GM19372 (cell line): ENCODE measurements around the gene TRA2A.
"Not testable (repeated sequence)": the region's sequence is repeated elsewhere in the genome, so short reads cannot be mapped to it uniquely, and the experiment has no call there.

Experiments
- ATAC-seq: cut with Tn5 transposase; IDR thresholded peaks from one replicate; pipeline ENCODE4 v1.9.1; 2021; ENCODE audit warnings: mild to moderate bottlenecking, low read depth, moderate library complexity; ENCODE audit not compliant: unreplicated experiment

TRA2A gene

DNA sequence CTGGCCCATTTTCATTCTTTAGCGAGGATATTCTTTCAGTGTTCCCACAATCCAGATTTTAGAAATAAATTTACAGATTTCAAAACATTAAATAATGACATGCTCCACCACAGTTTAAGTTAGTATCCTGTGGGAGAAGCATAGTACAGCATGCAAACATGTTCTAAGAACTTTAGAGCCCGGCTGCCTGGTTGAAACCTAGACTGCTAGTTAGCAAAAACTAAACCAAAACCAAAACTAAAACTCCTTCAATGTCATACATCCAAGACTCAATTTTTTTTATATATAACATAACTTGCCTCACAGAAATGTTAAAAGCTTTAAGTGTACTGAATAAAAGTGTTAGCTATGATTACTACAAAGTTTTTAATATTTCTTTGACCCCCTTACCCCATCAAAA is 17.0 kb downstream of the TRA2A start:
- ATAC-seq, result no peak

DNA sequence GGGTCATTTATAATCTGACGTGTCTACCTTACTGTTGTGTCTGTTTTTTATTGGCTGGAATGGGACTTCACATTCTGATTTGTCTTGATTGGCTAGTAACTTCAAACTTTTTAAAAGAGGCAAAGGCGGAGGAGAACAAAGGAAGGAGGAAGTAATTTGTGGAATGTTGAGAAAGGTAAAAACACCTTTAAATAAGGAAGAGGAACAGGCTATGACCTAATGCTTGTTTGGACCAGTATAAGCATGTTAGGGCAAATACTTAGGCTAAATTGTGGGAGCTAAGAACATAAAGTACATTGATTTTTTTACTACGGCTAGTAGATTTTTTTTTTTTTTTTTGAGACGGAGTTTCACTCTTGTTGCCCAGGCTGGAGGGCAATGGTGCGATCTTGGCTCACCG is 18.0 kb downstream of the TRA2A start:
- ATAC-seq, result not testable (repeated sequence)

DNA sequence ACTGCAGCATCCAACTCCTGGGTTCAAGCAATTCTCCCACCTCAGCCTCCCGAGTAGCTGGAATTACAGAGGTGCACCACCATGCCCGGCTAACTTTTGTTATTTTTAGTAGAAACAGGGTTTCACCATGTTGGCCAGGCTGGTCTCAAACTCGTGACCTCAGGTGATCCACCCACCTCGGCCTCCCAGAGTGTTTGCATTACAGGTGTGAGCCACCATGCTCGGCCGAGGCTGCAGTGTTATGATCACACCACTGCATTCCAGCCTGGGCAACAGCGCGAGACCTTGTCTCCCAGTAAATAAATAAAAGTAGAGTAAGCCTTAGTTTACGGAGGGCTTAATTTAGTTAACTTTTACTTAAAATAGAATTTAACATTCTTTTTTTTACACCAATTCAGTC is 37.8 kb downstream of the TRA2A start:
- no peak for ATAC-seq

- no peak for ATAC-seq
Observed at GRCh38 chr7:23491502-23491901, 40.3 kb downstream of the TRA2A start.

DNA sequence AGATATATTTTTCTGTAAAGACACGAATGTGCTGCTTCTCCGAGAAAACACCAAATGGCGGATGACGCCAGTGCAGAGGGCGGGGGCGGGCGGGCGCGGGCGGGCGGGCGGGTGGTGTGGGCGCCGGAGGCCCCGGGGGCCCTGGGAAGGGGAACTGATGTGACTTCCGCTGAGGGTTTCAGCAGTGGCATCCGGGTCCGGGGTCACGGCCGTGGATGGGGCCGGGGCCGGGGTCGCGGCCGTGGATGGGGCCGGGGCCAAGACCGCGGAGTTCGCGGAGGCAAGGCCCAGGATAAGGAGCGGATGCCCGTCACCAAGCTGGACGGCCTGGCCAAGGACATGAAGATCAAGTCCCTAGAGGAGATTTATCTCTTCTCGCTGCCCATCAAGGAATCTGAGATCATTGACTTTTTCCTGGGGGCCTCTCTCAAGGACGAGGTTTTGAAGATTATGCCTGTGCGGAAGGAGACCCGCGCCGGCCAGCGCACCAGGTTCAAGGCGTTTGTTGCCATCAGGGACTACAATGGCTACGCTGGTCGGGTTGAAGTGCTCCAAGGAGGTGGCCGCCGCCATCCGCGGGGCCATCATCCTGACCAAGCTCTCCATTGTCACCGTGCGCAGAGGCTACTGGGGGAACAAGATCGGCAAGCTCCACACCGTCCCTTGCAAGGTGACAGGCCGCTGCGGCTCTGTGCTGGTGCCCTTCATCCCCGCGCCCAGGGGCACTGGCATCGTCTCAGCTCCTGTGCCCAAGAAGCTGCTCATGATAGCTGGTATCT is 41.2 kb downstream of the TRA2A start:
- peak; percentile 64 for ATAC-seq

DNA sequence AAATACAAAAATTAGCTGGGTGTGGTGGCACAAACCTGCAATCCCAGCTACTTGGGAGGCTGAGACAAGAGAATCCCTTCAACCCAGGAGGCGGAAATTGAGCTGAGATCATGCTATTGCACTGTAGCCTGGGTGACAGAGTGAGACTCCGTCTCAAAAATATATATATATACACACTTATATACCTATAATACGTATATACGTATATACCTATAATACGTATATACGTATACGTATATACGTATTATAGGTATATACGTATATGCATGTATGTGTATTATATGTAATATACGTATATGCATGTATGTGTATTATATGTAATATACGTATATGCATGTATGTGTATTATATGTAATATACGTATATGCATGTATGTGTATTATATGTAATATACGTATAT is 43.1 kb downstream of the TRA2A start:
- ATAC-seq, result not testable (repeated sequence)

- no peak for ATAC-seq
Observed at GRCh38 chr7:23487670-23488069, 44.1 kb downstream of the TRA2A start.

GRCh38 chr7:23486002-23486773 is 45.6 kb downstream of the TRA2A start:
- no peak for ATAC-seq

DNA sequence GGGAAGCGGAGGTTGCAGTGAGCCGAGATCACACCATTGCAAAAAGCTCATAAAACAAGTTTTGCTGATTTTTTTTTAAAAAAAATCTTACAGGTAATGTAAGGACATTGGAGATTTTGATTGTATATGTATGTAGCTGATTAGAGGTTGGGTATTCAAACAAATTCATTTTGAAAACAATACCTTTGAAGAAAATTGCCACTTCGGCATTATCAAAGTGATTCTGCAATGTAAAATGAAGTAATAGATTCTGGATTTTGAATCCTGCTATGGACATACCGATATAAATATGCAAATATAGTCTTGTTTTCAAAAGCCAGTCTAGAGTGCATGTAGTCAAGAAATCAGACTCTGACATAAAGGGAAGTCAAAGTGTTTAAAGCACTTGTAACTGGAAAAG is 49.1 kb downstream of the TRA2A start:
- ATAC-seq, result no peak

DNA sequence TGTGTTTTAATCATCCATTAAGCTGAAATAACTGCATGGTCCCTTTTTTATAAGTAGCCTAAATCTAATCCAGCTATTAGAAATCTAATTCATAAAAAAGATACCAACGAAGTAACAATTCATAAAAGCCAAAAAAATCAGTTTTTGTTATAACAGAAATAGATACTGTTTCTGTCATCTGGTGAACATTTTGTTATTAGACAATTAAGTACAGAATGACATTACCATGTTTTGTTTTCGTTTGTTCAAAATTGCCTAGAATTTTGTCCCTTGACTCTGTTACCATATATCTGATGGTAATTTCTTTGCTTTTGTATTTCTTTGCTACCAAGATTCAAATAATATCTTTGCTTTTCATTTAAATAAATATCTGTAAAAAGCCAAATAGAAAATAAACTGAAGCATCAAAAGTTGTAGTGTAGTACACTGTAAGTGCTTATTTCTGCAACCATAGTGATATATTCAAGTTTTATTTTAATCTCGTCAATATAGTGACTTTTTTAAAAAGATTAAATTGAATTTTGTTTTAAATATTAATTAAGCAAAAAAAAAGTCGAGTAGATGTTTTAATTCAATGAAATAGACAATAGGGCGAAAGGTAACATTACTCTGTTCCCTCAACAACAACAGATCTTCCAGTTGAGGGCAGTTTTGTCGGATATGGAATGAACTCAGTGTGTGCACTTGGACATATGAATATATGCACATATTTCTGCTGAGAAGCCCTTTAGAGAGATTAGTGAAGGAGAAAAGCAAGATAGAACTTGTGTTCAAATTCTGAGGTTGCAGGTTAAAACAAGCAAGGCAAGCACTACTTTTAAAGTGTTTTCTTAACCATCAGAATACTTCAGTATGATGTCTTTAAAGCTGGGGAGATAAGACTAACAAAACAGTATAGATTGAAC is 53.6 kb downstream of the TRA2A start:
- no peak for ATAC-seq

GRCh38 chr7:23477157-23477499 is 54.7 kb downstream of the TRA2A start:
- no peak for ATAC-seq

GRCh38 chr7:23476286-23477156 is 55.3 kb downstream of the TRA2A start:
- ATAC-seq, result no peak

- ATAC-seq, result no peak
Observed at GRCh38 chr7:23475576-23475839, 56.3 kb downstream of the TRA2A start.

- ATAC-seq, result no peak
Observed at GRCh38 chr7:23474829-23475575, 56.8 kb downstream of the TRA2A start.

DNA sequence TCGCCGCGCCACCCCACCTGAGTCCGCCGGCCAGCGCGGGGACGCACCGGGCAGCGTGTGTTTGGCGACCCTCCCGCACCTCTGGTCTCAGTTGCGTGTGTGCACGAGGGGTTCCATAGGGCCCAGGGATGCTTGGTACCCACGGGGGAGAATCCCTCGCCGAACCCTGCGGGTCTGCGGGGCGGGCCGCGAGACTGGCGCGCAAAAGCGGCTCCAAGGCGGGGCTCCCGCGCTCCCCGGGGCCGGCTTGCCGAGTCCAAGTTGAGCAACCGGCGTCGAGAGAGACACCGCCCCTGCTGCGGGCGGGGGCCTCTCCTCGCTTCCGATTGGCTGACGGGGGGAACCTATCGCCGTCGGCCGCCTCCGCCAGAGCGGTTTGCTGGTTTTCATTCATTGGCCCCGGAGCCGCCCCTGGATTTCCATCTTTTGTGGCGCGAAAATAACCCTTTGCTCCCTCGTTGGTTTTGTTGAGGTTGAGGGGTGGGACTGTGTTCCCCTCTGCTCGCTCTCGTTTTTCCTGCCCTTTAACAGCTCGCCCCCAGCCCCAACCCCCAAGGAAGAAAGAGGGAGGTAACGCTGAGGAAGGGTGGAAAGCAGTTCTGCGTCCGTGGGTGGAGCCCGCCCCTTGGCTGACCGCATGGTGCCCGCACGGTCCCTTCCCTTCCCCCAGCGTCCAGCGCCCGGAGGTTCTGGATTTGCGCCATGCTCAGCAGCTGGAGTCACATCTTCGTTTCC is 57.5 kb downstream of the TRA2A start:
- ATAC-seq, result peak; percentile 70

- ATAC-seq, result no peak
Observed at GRCh38 chr7:23473844-23474093, 58.0 kb downstream of the TRA2A start.

DNA sequence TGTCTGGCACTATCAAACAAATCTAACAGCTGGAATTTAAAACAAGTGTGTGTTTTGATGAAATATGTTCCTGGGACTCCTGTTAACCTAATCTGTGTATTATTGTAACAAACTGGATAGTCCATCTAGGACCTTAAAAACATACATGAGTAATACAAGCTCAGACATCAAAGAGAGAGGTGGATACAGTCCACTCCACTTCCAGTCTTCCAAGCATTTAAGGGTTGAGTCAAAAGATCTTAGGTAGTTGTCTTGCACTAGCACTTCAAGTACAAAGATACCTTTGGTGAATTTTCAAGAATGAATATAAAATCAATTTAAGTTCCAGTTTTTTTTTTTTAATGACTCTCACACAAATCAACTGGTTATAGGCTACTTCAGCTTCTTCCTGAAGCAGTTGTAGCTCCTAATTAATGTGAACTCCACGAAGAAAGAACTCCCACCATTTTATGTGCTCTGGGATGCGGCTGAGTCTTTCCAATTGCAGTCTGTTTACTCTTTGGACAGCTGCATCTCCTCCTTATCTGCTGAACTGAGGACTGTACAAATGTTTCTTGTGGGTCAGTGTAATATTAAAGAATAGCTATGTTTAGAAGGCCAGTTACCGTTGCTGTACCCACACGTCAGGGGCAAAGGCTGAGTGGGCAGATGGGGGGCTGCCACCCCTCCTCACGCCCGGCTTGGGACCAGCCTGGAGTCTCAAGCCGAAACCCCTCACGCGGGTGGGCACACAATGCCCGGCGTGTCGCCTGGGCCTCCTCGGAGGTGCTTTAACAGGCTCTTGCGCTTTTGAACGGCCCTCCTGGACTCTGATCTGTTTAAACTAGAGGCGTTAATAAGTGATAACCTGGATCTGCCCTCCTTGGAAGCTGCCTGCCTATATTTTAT is 58.6 kb downstream of the TRA2A start:
- ATAC-seq, result no peak

DNA sequence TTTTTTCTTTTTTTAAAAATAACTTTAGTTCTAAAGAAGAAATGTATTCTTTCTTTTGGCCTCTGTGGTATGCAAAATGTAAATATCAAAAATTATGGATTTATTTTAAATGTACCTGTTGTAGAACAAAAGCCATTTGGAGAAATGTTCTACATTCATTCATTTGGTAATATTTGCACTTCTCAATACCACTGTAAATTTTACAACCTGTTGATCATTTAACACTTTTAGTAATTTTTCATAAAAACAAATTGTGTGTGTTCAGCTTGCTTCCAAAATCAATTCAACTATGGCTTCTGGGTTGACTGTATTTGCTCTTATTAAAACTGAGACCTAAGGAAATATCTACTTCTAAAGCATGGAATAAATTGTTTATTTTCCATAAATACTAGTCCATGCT is 59.2 kb downstream of the TRA2A start:
- no peak for ATAC-seq
